GM03348 (cell line): ENCODE data around the gene MTCL1.

Source experiments
- DNase-seq: peaks from one replicate; pipeline ENCODE4 v3.0.0; 2012; ENCODE audit warnings: low spot score

MTCL1 gene

DNA sequence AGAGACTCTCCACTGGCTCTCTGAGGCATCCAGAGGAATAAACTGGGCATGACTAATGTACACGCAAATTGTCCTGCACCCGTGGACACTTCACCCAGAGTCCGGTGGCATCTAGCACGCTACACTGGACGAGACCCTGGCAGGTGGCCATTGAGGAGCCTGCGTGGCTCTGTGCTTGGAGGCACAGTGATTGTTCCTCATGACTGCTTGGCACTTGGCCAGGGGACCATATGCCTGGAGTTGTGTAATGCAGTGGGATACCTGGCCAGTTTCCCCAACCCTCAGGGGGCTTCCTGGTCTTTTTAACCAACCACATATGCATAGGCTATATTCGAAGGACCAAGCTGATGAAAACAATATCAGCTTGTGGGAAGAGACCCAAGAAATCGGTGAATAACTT lies 66.6 kb downstream of the MTCL1 start:
- DNase-seq, result no peak

DNA sequence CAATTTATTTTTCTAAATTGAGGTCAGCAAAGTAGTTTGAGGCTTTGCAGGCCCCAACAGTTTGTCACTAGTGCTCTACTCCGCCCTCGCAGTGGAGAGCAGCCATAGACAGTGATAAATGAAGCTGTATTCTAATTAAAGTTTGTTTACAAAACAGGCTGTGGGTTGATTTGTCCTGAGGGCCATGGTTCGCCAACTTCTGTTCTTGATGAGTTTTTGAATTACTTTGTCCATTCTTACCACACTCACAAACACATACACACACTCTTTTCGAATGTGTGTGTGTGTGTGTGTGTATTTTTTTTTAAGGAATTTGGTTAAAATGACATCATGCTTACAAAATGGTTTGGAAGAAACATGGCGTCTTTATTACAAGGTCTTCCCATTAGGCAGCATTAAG lies 68.6 kb downstream of the MTCL1 start:
- DNase-seq, result no peak

DNA sequence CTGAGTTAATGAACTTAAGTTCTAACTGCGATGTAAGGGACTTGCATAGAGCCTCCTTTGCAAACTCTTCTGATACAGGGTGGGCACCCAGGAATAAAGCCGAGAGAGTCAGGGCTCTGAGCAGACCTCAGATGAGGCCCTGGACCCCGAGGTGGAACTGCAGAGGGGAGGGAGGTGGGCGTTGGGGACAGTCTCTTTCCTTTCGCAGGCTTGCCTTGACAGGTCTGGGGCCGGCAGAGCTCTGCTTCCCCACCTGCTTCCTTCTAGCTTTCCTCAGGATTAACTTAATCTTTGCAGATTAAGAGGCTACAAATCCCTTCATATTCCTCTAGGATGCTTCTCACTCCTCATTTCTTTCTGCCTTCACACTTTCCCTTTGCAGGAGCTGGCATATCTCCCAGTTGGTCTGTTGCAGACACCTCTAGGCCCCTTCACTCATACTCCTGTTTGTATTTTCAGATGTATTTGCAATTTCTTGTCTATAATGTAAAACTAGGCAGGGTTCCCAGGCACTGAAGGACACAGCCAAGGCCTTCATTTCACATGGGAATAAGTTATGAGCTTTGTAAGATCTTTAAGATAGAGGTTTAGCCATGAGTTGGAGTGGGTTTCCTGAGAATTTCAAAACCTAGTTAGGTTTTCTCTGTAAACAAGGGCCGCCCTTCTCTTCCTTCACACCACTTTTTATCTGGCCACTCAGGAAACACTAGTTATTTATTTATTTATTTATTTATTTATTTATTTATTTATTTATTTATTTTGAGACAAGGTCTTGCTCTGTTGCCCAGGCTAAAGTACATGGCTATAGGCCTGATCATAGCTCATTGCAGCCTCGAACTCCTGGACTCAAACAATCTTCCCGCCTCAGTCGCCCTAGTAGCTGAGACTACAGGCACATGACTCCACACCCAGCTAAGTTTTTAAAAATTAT lies 70.9 kb downstream of the MTCL1 start:
- no peak for DNase-seq

DNA sequence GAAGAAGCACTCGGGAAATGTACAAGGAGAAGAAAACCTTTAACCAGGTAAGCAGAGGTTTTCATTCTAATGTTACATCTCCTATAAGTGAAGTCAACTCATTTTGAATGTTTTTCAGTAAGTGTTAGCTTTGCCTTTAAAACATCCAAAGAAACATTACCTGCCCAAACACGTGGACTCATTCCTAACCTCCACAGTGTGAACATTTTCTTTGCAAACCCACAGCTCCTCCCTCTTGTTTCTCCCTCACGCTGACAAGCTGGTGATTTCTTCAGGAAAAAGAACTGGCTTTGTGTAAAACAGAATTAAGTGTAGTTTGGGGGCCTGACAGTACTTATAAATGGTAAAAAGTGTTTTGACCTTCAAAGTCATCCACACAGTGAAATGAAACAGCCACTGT lies 72.5 kb downstream of the MTCL1 start:
- no peak for DNase-seq

DNA sequence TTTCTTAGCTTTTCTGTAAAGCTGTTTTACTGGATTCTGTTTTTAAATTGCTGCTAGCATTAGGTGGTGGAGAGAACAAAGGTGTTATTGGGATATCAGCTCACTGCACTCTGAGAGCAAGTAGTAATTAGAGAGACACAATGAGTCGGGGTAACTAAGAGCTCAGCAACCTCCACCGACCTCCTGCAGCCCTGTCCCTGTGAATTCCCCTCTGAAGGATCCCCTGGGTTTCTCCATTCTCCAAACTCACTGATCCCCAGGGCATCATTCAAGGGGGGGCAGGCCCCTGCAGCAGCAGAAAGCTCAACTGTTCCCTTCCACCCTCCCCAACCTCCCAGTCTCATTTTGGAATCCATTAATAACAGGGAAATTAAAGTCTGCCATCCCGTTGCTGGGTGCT lies 73.0 kb downstream of the MTCL1 start:
- DNase-seq, result no peak

DNA sequence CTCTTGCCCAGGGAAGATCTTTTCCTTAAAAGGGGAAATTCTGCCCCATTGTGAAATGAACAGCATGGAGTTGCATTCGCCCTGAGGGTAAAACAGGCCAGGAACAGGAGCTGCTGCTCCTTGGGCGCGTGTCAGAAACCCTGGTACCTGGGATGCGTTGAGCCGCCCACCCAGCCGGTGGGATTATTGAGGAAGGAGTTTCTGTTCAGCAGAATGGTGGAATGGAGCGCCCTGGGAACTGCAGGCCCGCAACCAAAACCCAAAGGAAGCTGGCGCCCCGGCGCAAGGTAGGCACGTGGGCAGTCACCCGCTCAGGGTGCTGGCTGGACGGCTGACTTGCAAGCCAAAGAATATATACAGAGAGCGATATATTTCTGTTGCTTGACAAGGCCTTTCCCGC lies 73.5 kb downstream of the MTCL1 start:
- no peak for DNase-seq

DNA sequence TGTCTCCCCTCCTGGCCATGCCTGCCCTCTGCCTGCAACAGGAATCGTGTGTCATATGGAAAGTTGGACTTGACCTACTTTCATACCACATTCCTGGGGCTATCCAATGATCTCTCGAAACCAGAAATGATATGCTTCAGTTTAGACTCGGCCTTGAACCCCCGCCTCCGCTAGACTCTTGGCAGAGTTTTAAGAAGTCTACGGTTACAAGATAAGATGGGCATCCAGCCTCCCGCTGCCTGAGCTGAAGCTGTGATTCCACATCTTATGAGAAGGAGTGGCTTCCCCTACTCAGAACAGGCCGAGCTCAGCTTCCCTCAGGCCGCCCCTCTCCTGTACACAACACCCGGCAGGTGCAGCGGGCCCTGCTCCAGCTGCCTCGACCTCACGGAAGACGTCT lies 73.9 kb downstream of the MTCL1 start:
- no peak for DNase-seq

DNA sequence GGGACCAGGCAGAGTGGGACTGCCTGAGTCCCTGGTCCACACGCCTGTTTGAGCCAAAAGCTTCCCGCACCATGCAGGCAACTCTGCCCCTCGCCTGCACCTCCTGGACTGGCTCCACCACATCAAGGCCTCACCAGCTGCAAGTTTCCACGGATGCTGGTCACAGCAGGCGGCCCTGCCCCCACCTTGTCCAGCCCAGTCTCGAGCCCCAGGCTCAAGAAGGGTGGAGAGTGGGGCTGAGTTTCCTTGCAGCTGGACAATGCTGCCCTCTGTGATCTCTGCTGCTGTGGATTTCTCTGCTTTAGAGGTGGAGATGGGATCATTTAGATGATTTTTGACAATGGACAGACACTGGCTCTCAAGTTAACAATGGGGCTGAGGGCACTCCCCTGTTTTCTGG lies 74.9 kb downstream of the MTCL1 start:
- DNase-seq, result no peak

DNA sequence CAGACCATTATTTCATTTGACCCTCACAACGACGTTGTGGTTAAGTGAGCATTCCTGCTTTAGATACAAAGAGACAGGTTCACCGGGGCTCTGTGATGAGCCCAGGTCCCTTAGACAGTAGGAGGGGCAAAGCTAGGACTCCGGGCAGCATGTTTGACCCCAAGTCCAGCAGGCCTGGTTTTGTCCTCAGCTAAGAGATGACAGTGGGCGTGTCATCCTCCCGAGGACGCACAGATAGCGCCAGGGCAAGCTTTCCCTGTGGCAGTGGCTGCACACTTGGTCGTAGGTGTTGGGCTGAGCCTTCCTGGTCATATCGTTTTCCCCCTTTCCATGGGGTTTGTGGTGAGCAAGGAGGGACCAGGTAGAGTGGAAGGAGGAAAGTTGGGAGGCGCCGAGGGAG lies 76.3 kb downstream of the MTCL1 start:
- no peak for DNase-seq

DNA sequence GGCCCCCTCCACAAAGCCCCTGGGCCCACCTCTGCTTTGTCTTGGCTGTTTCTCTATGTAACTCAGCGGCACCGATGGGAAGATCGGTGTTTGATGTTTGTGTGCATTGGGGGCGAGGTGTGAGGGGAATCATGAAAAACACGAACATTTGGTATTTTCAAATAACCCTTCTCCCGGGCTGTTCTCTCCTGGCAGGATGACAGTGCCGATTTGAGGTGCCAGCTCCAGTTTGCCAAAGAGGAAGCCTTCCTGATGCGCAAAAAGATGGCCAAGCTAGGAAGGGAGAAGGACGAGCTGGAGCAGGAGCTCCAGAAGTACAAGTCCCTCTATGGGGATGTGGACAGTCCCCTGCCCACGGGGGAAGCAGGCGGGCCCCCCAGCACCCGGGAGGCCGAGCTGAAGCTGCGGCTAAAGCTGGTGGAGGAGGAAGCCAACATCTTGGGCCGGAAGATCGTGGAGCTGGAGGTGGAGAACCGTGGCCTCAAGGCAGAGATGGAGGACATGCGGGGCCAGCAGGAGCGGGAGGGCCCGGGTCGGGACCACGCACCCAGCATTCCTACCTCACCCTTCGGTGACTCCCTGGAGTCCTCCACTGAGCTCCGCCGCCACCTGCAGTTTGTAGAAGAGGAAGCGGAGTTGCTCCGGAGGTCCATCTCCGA lies 78.1 kb downstream of the MTCL1 start:
- no peak for DNase-seq

DNA sequence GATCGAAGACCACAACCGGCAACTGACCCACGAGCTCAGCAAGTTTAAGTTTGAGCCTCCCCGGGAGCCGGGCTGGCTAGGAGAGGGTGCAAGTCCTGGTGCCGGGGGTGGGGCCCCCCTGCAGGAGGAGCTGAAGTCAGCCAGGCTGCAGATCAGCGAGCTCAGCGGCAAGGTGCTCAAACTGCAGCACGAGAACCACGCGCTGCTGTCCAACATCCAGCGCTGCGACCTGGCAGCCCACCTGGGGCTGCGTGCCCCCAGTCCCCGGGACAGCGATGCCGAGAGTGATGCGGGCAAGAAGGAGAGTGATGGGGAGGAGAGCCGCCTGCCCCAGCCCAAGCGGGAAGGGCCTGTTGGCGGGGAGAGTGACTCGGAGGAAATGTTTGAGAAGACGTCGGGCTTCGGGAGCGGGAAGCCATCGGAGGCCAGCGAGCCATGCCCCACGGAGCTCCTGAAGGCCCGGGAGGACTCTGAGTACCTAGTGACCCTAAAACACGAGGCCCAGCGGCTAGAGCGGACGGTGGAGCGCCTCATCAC lies 78.7 kb downstream of the MTCL1 start:
- no peak for DNase-seq

DNA sequence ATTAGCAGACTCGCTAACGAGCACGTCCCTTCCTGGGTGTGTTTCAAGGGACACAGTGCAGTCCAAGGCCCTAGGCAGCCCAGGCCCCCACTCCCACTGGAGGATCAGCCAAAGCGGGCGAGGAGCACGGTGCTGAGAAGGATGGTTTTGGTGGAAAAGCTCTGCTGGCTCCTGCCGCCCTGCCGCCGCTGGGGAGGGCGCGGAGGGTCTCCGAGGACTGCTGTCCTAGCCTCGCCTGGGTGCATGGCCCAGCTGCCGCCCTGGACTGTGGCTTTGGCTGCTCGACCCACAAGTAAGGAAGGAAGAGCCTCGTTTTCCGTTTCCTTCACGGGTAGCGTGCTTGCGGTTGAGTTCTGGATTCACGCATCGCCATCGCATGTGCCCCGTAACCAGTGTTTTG lies 79.9 kb downstream of the MTCL1 start:
- no peak for DNase-seq

DNA sequence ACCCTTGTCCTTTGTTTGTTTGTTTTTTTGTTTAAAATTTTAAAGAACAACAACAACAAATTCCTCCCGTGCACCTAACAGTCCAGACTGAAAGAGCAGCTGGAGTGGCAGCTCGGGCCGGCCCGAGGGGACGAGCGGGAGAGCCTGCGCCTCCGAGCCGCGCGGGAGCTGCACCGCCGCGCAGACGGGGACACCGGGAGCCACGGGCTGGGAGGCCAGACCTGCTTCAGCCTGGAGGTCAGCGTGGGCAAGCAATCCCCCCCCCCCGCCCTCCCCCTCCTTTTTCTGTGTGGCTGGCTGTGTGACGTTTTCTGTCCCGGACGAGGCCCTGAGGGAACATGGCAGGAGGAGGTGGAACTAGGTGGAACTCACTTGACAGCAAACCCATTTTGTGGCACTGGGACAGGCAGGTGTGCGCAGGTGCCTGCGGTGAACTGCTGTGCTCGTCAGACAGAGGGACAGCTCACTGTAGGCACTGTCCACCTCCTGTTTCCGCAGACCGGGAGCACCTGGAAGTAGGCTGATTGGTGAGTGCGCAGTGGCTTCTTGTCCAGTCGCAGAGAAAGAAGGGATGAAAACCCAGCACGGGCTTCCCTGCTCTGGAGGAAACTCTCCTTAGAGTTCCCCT lies 80.6 kb downstream of the MTCL1 start:
- no peak for DNase-seq

DNA sequence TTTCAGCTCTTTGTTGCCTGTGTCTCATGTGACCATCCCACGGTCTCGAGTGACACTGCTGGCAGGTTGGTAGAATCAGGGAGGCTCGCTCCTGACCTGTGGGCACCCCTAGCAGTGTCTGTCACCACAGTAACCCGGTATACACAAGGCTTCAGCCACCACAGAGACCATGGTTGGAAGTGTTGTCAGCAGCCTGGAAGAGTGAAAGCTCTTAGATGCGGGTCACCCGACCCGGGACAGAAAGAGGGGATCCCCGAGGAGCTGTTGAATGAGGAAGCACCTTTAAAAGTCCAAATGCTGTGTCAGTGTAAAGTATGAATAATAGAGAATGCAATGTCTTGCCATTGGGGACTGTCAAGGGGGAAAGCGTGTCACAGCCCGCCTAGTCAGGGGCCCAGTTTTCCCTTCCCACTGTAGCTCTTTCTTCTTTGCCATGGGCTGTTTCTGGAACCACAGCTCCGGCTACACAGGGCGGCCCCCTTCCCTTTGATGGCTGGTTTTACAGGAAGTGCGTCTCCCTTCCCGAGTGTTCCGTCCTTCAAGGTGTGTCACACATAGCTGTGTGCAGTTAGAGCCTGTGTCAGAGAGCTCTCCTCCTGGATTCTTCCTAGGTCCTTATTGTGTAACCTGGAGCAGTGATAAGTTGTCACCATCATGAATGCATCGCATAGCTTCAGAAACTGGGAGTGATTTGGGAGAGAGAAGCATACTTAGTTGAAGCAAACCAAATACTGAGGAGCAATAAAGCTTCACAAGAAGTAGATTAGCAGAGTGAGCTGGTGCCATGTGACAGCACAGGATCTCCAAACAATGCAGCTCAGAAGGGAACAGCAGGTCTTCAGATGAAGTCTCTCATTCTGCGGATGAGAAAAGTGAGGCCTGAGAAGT lies 81.4 kb downstream of the MTCL1 start:
- no peak for DNase-seq

DNA sequence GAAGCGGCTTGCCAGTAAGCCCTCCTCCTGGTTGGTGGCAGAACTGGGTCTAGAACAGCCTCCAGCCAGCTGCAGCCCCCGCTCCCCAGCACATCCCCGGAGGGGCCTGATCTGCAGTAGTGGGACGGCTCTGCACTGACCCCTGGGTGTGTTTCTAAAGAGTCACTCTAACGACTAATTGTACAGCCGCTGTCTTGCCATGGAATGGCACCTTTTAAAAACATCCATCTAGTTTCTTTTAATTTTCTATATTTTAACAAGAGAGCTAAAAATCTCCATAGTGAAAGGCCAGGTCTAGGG lies 82.0 kb downstream of the MTCL1 start:
- DNase-seq, result no peak

DNA sequence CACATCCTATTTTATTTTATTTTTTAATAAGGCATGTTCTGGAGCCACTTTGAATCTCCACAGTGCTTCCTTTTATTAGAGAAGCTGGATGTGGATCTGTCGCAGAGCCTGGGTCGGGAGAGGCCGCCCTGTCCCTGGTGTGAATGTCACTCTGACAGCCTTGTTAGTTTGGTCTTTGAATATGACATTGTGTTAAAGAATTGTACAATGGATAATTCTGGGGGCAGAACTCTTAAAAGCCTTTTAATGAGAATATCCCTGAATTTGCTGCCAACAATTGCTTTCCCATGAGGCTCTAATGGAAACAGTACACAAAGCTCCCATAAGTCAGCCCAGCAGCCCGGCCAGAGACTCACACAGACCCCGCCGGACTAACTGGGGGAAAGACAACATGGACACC lies 82.4 kb downstream of the MTCL1 start:
- DNase-seq, result no peak

DNA sequence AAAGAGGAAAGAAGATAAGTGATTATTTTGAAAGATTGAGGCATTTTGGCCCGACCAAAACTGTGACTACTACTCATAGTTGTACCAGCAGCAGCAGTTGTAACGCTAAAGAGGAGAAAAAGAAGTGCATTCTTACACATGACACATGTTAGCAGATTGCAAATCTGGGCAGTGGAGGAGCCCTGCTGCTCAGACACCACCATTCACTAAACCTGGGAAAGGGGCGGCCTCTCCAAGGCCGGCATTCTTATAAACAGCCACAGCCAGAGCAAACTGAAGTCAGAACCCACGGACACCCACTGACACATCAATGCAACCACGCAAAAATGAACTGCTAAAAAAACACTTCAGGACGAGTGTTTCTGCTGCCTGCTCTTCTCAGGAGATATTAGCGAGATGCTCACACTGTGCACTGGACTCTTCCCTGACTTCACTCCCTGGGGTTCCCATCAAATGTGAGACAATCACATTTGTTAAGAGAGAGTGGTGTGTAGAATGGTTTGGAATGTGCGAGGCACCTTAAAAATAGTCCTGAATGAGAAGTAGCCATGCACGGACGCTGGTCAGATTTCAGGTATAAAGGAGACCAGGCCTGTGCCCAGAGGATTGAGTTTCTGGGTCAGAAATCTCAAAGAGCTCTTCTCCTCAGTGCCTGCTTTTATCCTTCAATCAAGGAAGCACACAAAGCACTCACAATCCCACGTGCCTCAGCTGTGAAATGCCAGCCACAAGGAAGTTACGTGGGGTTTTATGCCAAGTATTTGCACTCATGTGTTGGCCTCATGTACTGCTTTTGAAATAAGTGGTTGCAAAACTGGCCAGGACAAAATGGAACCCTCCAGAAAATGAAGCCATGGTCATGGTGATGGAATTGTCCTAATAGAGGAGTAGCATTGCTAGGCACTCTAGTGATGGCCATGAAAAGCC lies 83.4 kb downstream of the MTCL1 start:
- no peak for DNase-seq

DNA sequence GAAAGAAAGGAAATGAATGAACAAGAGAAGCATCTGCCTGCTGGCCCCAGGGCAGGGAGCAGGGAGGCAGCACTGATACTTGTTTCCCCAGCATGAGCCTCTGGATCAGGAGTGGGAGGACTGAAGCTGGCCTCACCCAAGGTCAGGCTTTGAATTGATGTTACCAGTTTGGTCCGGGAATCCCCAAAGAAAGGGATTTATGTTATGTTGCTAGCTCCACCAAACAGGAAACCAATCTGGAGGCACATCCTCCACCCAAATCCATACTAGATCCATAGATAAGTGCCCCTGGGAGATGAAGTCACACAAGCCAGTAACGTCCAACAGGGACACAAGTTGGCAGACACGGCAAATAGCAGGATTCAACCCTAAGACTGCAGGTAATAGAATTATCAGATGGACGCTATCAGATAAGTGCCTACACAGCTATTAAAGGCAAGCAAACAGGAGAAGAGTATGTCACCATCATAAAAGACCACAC lies 85.9 kb downstream of the MTCL1 start:
- no peak for DNase-seq

DNA sequence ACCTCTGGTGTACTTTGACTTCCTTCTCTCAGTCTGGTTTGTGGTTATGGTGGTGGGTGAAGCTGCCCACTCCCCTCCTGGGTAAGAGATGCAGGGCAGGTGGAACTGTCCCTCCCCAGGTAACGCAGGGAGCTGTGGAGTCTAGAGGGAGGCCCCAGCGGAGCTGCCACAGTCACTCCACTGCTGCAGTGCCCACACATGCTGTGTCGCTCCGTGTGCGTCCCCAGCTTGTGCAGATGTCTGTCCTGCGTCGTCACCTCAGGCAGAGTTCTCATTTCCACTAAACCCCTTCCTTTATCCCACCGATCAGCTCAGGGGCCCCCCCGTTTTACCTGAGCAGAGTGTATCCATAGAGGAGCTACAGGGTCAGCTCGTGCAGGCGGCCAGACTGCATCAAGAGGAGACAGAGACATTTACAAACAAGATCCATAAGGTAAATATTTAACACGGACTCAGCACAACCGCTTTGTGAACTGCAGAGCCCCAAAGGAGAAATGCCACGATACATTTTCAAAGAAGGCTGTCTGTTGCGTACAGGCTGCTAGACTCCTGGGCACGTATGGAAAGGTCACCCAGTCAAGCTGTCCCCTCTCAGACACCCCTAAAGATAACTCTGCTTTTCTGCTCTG lies 87.4 kb downstream of the MTCL1 start:
- DNase-seq, result no peak

DNA sequence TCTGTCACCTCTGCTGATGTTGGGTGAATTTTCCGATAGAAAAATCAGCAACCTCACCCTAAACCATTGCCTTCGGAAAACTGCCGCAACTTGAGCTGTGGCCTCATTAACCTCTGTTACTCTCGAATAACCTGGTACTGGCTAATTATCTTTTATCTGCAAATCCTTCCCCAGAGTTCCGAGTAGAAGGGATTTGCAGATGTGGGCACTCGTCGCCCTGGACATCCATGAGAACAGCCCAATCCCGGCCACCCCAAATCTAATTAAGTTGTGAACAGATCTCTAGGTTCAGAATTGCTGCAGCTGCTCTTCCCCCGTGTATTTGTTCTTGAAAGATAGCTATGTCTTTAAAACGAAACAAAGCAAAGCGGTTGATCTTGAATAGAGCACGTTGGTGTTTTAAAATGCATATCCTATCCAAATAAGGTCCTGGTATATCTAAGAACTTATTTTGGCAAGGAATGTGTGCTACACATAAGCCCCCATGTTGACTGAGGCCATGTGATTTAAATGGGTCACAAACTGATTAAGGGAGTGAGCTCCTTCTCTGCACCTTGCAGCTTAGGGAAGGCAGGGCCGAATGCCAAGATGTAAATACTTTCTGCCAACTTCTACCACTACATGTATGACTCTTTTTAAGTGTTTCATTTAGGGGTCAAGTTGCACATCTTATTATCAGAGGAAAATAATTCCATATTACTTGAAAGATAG lies 88.2 kb downstream of the MTCL1 start:
- no peak for DNase-seq
